Right ventricle myocardium inferior (tissue), 1 donor: ENCODE data around the gene PTPRA. TPM values are rescaled to one million over a fixed set of nuclear protein-coding genes. Genes with fewer than 3 reads are reported as not detected.
"Not testable (repeated sequence)": the region's sequence is repeated elsewhere in the genome, so short reads cannot be mapped to it uniquely, and the experiment has no call there.

ENCODE experiments used
- ATAC-seq: fragments of 200-7000 bp; cut with Tn5 transposase; one replicate; pipeline ENCODE4 v1.9.1; 2020; ENCODE audit warnings: mild to moderate bottlenecking, moderate library complexity
- DNase-seq: peaks from one replicate; pipeline ENCODE4 v3.0.0; 2021; ENCODE audit errors: missing footprints
- intact Hi-C: fragments of 100-400 bp; cut with DNase I; formaldehyde crosslinking; loops from one replicate; pipeline ENCODE4 v1.11.0; 2022
- total RNA-seq: library from RNA; stranded (reverse); fragmentation: NEBNext Ultra II Directional; extraction: Animal tissue kit (Norgen Biotek cat#: 25700); gene quantifications from one replicate; pipeline ENCODE4 v1.2.1, GENCODE V29; 2021
- donor health status: DM: no; HTN: yes; CAD: no; lungs with severe emphysema.

PTPRA gene
- total RNA-seq, 1 donor from 2014 or later, result 26.5 TPM

- intact Hi-C loops, result no loop called here
- DNase-seq (no peak), ATAC-seq (no peak)
Measured at GRCh38 chr20:3013771-3014170, 140.5 kb downstream of the PTPRA start.

- DNase-seq, result no peak
- no peak for ATAC-seq
- intact Hi-C loops, result no loop called here
Measured at GRCh38 chr20:3014179-3014578, 140.9 kb downstream of the PTPRA start.

- DNase-seq (no peak), ATAC-seq (no peak)
- intact Hi-C loops, result no loop called here
Measured at GRCh38 chr20:3014662-3015061, 141.4 kb downstream of the PTPRA start.

GRCh38 chr20:3015302-3015701 is 142.0 kb downstream of the PTPRA start:
- ATAC-seq, DNase-seq, intact Hi-C loops: not testable (repeated sequence)

GRCh38 chr20:3021327-3021726 is 148.0 kb downstream of the PTPRA start:
- DNase-seq (no peak), ATAC-seq (no peak)
- intact Hi-C loops, result no loop called here

GRCh38 chr20:3021777-3022176 is 148.5 kb downstream of the PTPRA start:
- DNase-seq (no peak), ATAC-seq (no peak)
- intact Hi-C loops, result no loop called here

- DNase-seq, ATAC-seq, intact Hi-C loops: not testable (repeated sequence)
Measured at GRCh38 chr20:3022559-3023490, 149.5 kb downstream of the PTPRA start.

GRCh38 chr20:3027987-3028386 is 154.7 kb downstream of the PTPRA start:
- DNase-seq (no peak), ATAC-seq (no peak)
- intact Hi-C loops, result no loop called here

GRCh38 chr20:3031524-3032147 is 158.4 kb downstream of the PTPRA start:
- ATAC-seq, result no peak
- intact Hi-C loops, result no loop called here
- no peak for DNase-seq

GRCh38 chr20:3032624-3033023 is 159.3 kb downstream of the PTPRA start:
- peak; percentile 54 for ATAC-seq
- peak; percentile 74 for DNase-seq
- intact Hi-C loops, result no loop called here

GRCh38 chr20:3037654-3038053 is 164.4 kb downstream of the PTPRA start:
- intact Hi-C loops, result no loop called here
- ATAC-seq, result no peak
- no peak for DNase-seq

- DNase-seq (no peak), ATAC-seq (no peak)
- intact Hi-C loops, result no loop called here
Measured at GRCh38 chr20:3038454-3038853, 165.2 kb downstream of the PTPRA start.

- intact Hi-C loops, result no loop called here
- DNase-seq, result no peak
Measured at GRCh38 chr20:3039426-3039825, 166.1 kb downstream of the PTPRA start.

GRCh38 chr20:3040086-3040485 is 166.8 kb downstream of the PTPRA start:
- no peak for ATAC-seq
- intact Hi-C loops, result no loop called here
- no peak for DNase-seq

More at GRCh38 chr20:3039426-3039825, 166.1 kb downstream of the PTPRA start:
- ATAC-seq, result no peak

GRCh38 chr20:3041854-3042409 is 168.7 kb downstream of the PTPRA start:
- intact Hi-C loops, result no loop called here
- ATAC-seq (no peak), DNase-seq (no peak)

GRCh38 chr20:3042625-3043024 is 169.3 kb downstream of the PTPRA start:
- intact Hi-C loops, result no loop called here
- DNase-seq (no peak), ATAC-seq (peak; percentile 39)

- DNase-seq (no peak), ATAC-seq (no peak)
- intact Hi-C loops, result no loop called here
Measured at GRCh38 chr20:3043322-3043721, 170.0 kb downstream of the PTPRA start, which contains the start of gene GNRH2. TSS of gene GNRH2 (plus strand) at chr20:3043622. CDS start at chr20:3044415, 793 bp downstream.

- ATAC-seq (no peak), DNase-seq (no peak)
- intact Hi-C loops, result no loop called here
Measured at GRCh38 chr20:3044336-3044965, 171.2 kb downstream of the PTPRA start.
